Vagina (tissue), 2 donors: ENCODE results near the gene LRRC3B. TPM values are rescaled to one million over a fixed set of nuclear protein-coding genes. Genes with fewer than 3 reads are reported as not detected.

Experiments used
- DNase-seq, 2 donors: peaks; one replicate each; pipeline ENCODE4 v3.0.0-alpha.2; 2017; ENCODE audit errors: extremely low spot score in 2 of 2
- H3K27ac ChIP-seq: fragments of 200-600 bp; sonication (generic); one replicate; pipeline ENCODE4 v1.5.1; 2019
- H3K27me3 ChIP-seq: fragments of 200-600 bp; sonication (generic); one replicate; pipeline ENCODE4 v1.5.1; 2019
- H3K36me3 ChIP-seq, 2 donors: fragments of 200-600 bp; sonication (generic); one replicate each; pipeline ENCODE4 v1.5.1; 2017 to 2019
- H3K4me1 ChIP-seq: fragments of 200-600 bp; sonication (generic); one replicate; pipeline ENCODE4 v1.5.1; 2019
- H3K4me3 ChIP-seq, 2 donors: fragments of 200-600 bp; sonication (generic); 1 replicate in 1 of 2; 2 replicates in 1 of 2; pipeline ENCODE4 v1.5.1; 2016 to 2019
- H3K9me3 ChIP-seq: fragments of 200-600 bp; sonication (generic); one replicate; pipeline ENCODE4 v1.5.1; 2019
- POLR2A ChIP-seq, 2 donors: fragments of 450-650 bp; IDR thresholded peaks; one replicate each; pipeline ENCODE4 v1.6.1; 2017; ENCODE audit warnings: antibody characterized with exemption in 2 of 2, mild to moderate bottlenecking in 2 of 2, moderate library complexity in 2 of 2
- POLR2AphosphoS5 ChIP-seq, 2 donors: sonication (generic); formaldehyde crosslinking; IDR thresholded peaks; one replicate each; pipeline ENCODE4 v1.9.0; 2017; ENCODE audit warnings: antibody characterized with exemption in 2 of 2, mild to moderate bottlenecking in 2 of 2, low read depth in 1 of 2; ENCODE audit not compliant: insufficient read depth in 1 of 2
- intact Hi-C: fragments of 100-400 bp; cut with DNase I; formaldehyde crosslinking; loops from one replicate; pipeline ENCODE4 v1.15.1; 2023
- total RNA-seq: library from RNA; depleted of rRNA; stranded (reverse); fragments of >200 nt; gene quantifications from one replicate; pipeline ENCODE4 v1.2.3, GENCODE V29; 2016
- TF ChIP-seq, protein P1 (sequence below), 3 experiments: fragments of 450-650 bp in 2 of 3; fragments of 200-600 bp in 1 of 3; sonication (generic) in 1 of 3; IDR thresholded peaks; one replicate each; pipeline ENCODE4 v1.5.1; 2017 to 2019; ENCODE audit warnings: antibody characterized with exemption in 3 of 3, mild to moderate bottlenecking in 2 of 3, moderate library complexity in 2 of 3

Gene LRRC3B
- total RNA-seq = 0.74 TPM

DNA sequence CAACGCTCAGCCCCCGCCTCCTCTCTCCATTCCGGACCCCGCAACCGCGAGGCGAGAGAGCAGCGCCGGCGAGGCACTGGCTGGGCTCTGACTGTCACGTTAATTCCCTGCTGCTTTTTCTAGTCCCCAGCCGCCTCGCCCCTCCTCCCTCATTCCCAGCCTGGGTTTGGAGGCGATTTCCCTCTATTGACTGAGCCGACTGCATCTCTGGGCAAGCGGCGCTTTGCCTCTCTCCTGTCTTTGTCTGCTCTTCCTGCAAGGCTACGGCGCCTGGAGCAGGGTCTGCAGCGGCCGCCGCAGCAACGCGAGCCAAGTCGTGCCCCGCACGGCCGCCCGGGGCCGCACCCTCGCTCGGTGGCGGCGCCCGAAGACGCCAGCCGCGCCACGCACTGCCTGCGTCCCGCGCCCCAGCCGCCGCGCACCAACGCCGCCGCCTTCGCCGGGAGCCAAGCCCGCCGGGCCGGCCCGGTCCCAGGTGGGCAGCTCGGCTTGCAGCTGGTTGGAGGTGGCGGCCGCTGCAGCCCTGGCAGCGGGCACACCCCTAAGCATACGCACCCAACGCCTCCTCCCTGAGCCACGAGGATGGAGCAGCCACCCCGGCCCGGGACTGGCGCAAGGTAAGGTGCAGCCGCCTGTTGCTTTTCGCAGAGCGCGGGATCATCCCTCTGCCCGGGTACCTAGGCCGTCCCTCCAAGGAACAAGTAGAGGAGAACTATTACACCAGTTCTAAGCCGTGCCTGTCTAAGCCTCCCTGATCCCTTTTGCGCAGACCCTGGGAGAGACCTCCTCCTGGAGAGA is at the start of gene LRRC3B:
TSS of gene LRRC3B (plus strand) at position 152 of the 798 bp plus-strand sequence. CDS start 86,901 bp downstream, outside the sequence.
- intact Hi-C loops = no loop called here
- H3K4me3 ChIP-seq = peak within 1 kb of the TSS in 1 of 2 donors; percentile 38
- DNase-seq = no peak
- H3K36me3 ChIP-seq = no peaks in the 10 kb centered on the region
- H3K27me3 ChIP-seq = no peaks in the 10 kb centered on the region
- H3K4me1 ChIP-seq = peaks cover 8% of the 10 kb centered on the region
- TF ChIP-seq, protein P1, sequence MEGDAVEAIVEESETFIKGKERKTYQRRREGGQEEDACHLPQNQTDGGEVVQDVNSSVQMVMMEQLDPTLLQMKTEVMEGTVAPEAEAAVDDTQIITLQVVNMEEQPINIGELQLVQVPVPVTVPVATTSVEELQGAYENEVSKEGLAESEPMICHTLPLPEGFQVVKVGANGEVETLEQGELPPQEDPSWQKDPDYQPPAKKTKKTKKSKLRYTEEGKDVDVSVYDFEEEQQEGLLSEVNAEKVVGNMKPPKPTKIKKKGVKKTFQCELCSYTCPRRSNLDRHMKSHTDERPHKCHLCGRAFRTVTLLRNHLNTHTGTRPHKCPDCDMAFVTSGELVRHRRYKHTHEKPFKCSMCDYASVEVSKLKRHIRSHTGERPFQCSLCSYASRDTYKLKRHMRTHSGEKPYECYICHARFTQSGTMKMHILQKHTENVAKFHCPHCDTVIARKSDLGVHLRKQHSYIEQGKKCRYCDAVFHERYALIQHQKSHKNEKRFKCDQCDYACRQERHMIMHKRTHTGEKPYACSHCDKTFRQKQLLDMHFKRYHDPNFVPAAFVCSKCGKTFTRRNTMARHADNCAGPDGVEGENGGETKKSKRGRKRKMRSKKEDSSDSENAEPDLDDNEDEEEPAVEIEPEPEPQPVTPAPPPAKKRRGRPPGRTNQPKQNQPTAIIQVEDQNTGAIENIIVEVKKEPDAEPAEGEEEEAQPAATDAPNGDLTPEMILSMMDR (IDR thresholded peaks at IDR 0.05) = no peak
- TF ChIP-seq POLR2AphosphoS5 (IDR thresholded peaks at IDR 0.05; ENCODE audit: insufficient read depth in 1 of 2, low read depth in 1 of 2) = no peak
- TF ChIP-seq POLR2A (IDR thresholded peaks at IDR 0.05) = no peak
- H3K27ac ChIP-seq = no peak within 1 kb of the TSS
- H3K9me3 ChIP-seq = no peaks in the 10 kb centered on the region

DNA sequence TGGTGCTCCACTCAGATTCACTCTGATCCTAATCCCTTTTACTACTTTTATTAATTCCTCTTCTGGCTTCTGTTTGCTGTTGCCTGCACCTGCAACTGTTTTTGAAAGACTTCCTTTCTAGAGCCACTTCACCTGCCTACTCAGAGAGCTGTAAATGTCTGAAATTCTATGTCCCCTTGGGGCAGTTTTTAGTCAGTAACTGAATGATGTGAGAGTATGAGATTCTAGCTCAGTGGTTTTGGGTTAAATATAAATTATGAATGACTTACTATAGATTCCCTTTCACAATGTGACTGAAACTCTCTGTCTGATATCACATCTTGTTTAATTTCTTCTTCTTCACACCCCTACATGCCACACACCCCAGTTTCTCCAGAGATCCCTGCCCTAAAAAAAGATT is 47.8 kb upstream of the LRRC3B start:
- no peaks in the 10 kb centered on the region for H3K4me1 ChIP-seq
- no peak overlapping the region for H3K27ac ChIP-seq
- TF ChIP-seq, protein P1 (IDR thresholded peaks at IDR 0.05) = no peak
- TF ChIP-seq POLR2A (IDR thresholded peaks at IDR 0.05) (no peak), POLR2AphosphoS5 (IDR thresholded peaks at IDR 0.05; ENCODE audit: insufficient read depth in 1 of 2, low read depth in 1 of 2) (no peak)
- H3K27me3 ChIP-seq = no peaks in the 10 kb centered on the region
- H3K36me3 ChIP-seq = no peaks in the 10 kb centered on the region
- H3K4me3 ChIP-seq = no peak overlapping the region
- no peaks in the 10 kb centered on the region for H3K9me3 ChIP-seq
- intact Hi-C loops = no loop called here
- no peak for DNase-seq

GRCh38 chr3:26579116-26579515 is 43.5 kb upstream of the LRRC3B start:
- no peaks in the 10 kb centered on the region for H3K9me3 ChIP-seq
- TF ChIP-seq POLR2A (IDR thresholded peaks at IDR 0.05) (no peak), POLR2AphosphoS5 (IDR thresholded peaks at IDR 0.05; ENCODE audit: insufficient read depth in 1 of 2, low read depth in 1 of 2) (no peak)
- TF ChIP-seq, protein P1 (IDR thresholded peaks at IDR 0.05) = no peak
- H3K4me3 ChIP-seq = no peak overlapping the region
- no peaks in the 10 kb centered on the region for H3K4me1 ChIP-seq
- intact Hi-C loops = no loop called here
- H3K27ac ChIP-seq = no peak overlapping the region
- H3K27me3 ChIP-seq = no peaks in the 10 kb centered on the region
- no peaks in the 10 kb centered on the region for H3K36me3 ChIP-seq
- DNase-seq = no peak

GRCh38 chr3:26587571-26587970 is 35.0 kb upstream of the LRRC3B start:
- no peak for DNase-seq
- no peaks in the 10 kb centered on the region for H3K4me1 ChIP-seq
- no peak overlapping the region for H3K27ac ChIP-seq
- H3K27me3 ChIP-seq = no peaks in the 10 kb centered on the region
- H3K4me3 ChIP-seq = no peak overlapping the region
- H3K36me3 ChIP-seq = no peaks in the 10 kb centered on the region
- H3K9me3 ChIP-seq = no peaks in the 10 kb centered on the region
- no peak for TF ChIP-seq POLR2A (IDR thresholded peaks at IDR 0.05)
- no peak for TF ChIP-seq POLR2AphosphoS5 (IDR thresholded peaks at IDR 0.05; ENCODE audit: insufficient read depth in 1 of 2, low read depth in 1 of 2)
- TF ChIP-seq, protein P1 (IDR thresholded peaks at IDR 0.05) = no peak
- intact Hi-C loops = no loop called here

- H3K4me1 ChIP-seq = no peaks in the 10 kb centered on the region
- H3K27me3 ChIP-seq = no peaks in the 10 kb centered on the region
- H3K4me3 ChIP-seq = no peak overlapping the region
- DNase-seq = no peak
- no peaks in the 10 kb centered on the region for H3K36me3 ChIP-seq
- intact Hi-C loops = no loop called here
- H3K27ac ChIP-seq = no peak overlapping the region
- TF ChIP-seq POLR2A (IDR thresholded peaks at IDR 0.05) (no peak), POLR2AphosphoS5 (IDR thresholded peaks at IDR 0.05; ENCODE audit: insufficient read depth in 1 of 2, low read depth in 1 of 2) (no peak)
- TF ChIP-seq, protein P1 (IDR thresholded peaks at IDR 0.05) = no peak
- H3K9me3 ChIP-seq = no peaks in the 10 kb centered on the region
Observed at GRCh38 chr3:26588931-26589330, 33.6 kb upstream of the LRRC3B start.
